WTC11 (cell line): ENCODE results near the gene FXYD6. TPM values are rescaled to one million over a fixed set of nuclear protein-coding genes. Genes with fewer than 3 reads are reported as not detected.

Experiments
- ATAC-seq: fragments of 200-7000 bp; cut with Tn5 transposase; 2 replicates; pipeline ENCODE4 v1.10.0; 2021; ENCODE audit warnings: mild to moderate bottlenecking, moderate library complexity
- CTCF ChIA-PET: fragments of 300-600 bp; sonication (Branson Sonifier 250); formaldehyde crosslinking; loops from one replicate; lab custom pipeline; 2021; ENCODE audit warnings: antibody characterized with exemption; lab: Charles Lee
- POLR2A ChIA-PET: fragments of 350-600 bp; sonication (Branson Sonifier 250); formaldehyde crosslinking; loops from one replicate; lab custom pipeline; 2021; ENCODE audit warnings: antibody characterized with exemption; lab: Charles Lee
- DNase-seq: peaks from one replicate; pipeline ENCODE4 v3.0.0; 2021; ENCODE audit warnings: low spot score
- H3K27ac Mint-ChIP-seq: 2 replicates; pipeline ENCODE4 v1.8.0; 2021; ENCODE audit warnings: mixed read lengths
- H3K27me3 Mint-ChIP-seq: 2 replicates; pipeline ENCODE4 v1.8.0; 2021; ENCODE audit warnings: low read depth, mild to moderate bottlenecking, moderate library complexity, mixed read lengths
- H3K36me3 Mint-ChIP-seq: 2 replicates; pipeline ENCODE4 v1.8.0; 2021; ENCODE audit warnings: mixed read lengths
- H3K4me1 Mint-ChIP-seq: 2 replicates; pipeline ENCODE4 v1.8.0; 2022; ENCODE audit warnings: mixed read lengths
- H3K4me3 Mint-ChIP-seq: 2 replicates; pipeline ENCODE4 v1.8.0; 2021; ENCODE audit warnings: mild to moderate bottlenecking, moderate library complexity, mixed read lengths
- H3K9me3 Mint-ChIP-seq: 2 replicates; pipeline ENCODE4 v1.8.0; 2021; ENCODE audit warnings: mixed read lengths
- ATF1 ChIP-seq: sonication (generic); formaldehyde crosslinking; IDR thresholded peaks from 2 replicates; pipeline ENCODE4 v1.8.1; 2023; ENCODE audit warnings: mild to moderate bottlenecking, moderate library complexity, missing genetic modification reagents
- CREB1 ChIP-seq: sonication (generic); formaldehyde crosslinking; IDR thresholded peaks from 2 replicates; pipeline ENCODE4 v1.8.0; 2023; ENCODE audit warnings: mild to moderate bottlenecking, missing genetic modification reagents
- CREM ChIP-seq: sonication (generic); formaldehyde crosslinking; IDR thresholded peaks from 2 replicates; pipeline ENCODE4 v1.8.1; 2022; ENCODE audit warnings: mild to moderate bottlenecking, missing genetic modification reagents, moderate library complexity
- E2F4 ChIP-seq: sonication (generic); formaldehyde crosslinking; IDR thresholded peaks from 2 replicates; pipeline ENCODE4 v1.8.1; 2022; ENCODE audit warnings: low read depth, mild to moderate bottlenecking, moderate library complexity, missing genetic modification reagents, borderline replicate concordance
- E2F5 ChIP-seq: sonication (generic); formaldehyde crosslinking; IDR thresholded peaks from 2 replicates; pipeline ENCODE4 v1.8.1; 2022; ENCODE audit warnings: mild to moderate bottlenecking, moderate library complexity, missing genetic modification reagents
- EMX1 ChIP-seq: fragments of 250-450 bp; sonication (Bioruptor Pico); IDR thresholded peaks from 2 replicates; pipeline ENCODE4 v1.8.0; 2021; ENCODE audit warnings: mild to moderate bottlenecking
- ESRRA ChIP-seq: sonication (generic); formaldehyde crosslinking; IDR thresholded peaks from 2 replicates; pipeline ENCODE4 v1.8.1; 2022; ENCODE audit warnings: mild to moderate bottlenecking, missing genetic modification reagents, borderline replicate concordance
- ETV6 ChIP-seq: sonication (generic); formaldehyde crosslinking; IDR thresholded peaks from 2 replicates; pipeline ENCODE4 v1.8.1; 2022; ENCODE audit warnings: mild to moderate bottlenecking, missing genetic modification reagents
- GABPB1 ChIP-seq: sonication (generic); formaldehyde crosslinking; IDR thresholded peaks from 2 replicates; pipeline ENCODE4 v1.8.1; 2023; ENCODE audit warnings: mild to moderate bottlenecking, missing genetic modification reagents
- HMGA2 ChIP-seq: fragments of 250-450 bp; sonication (Bioruptor Pico); IDR thresholded peaks from 2 replicates; pipeline ENCODE4 v1.4.0; 2021; ENCODE audit warnings: mild to moderate bottlenecking, moderate library complexity
- IRF1 ChIP-seq: sonication (generic); formaldehyde crosslinking; IDR thresholded peaks from 2 replicates; pipeline ENCODE4 v1.8.0; 2023; ENCODE audit warnings: missing genetic modification reagents
- JAZF1 ChIP-seq: fragments of 250-450 bp; sonication (Bioruptor Pico); IDR thresholded peaks from 2 replicates; pipeline ENCODE4 v1.9.0; 2021; ENCODE audit warnings: moderate library complexity, mild to moderate bottlenecking, inconsistent platforms
- JUN ChIP-seq: sonication (generic); formaldehyde crosslinking; IDR thresholded peaks from 2 replicates; pipeline ENCODE4 v1.8.0; 2023; ENCODE audit warnings: mild to moderate bottlenecking, missing genetic modification reagents
- MXD4 ChIP-seq: fragments of 250-450 bp; sonication (Bioruptor Pico); IDR thresholded peaks from 2 replicates; pipeline ENCODE4 v1.8.0; 2021; ENCODE audit warnings: mild to moderate bottlenecking, moderate library complexity, borderline replicate concordance
- MYBL2 ChIP-seq: sonication (generic); formaldehyde crosslinking; IDR thresholded peaks from 2 replicates; pipeline ENCODE4 v1.8.1; 2023; ENCODE audit warnings: mild to moderate bottlenecking, moderate library complexity, missing genetic modification reagents
- NFATC4 ChIP-seq: fragments of 250-450 bp; sonication (Bioruptor Pico); IDR thresholded peaks from 2 replicates; pipeline ENCODE4 v1.9.0; 2021; ENCODE audit warnings: mild to moderate bottlenecking
- NR2C2 ChIP-seq: sonication (generic); formaldehyde crosslinking; IDR thresholded peaks from 2 replicates; pipeline ENCODE4 v1.8.0; 2022; ENCODE audit warnings: mild to moderate bottlenecking, missing genetic modification reagents
- PRRX2 ChIP-seq: fragments of 250-450 bp; sonication (Bioruptor Pico); IDR thresholded peaks from 2 replicates; pipeline ENCODE4 v1.8.0; 2021; ENCODE audit warnings: mild to moderate bottlenecking
- RELA ChIP-seq: sonication (generic); formaldehyde crosslinking; IDR thresholded peaks from 2 replicates; pipeline ENCODE4 v1.8.1; 2022; ENCODE audit warnings: missing genetic modification reagents, mild to moderate bottlenecking, borderline replicate concordance
- SP1 ChIP-seq: sonication (generic); formaldehyde crosslinking; conservative IDR thresholded peaks from 2 replicates; pipeline ENCODE4 v1.8.1; 2022; ENCODE audit warnings: missing genetic modification reagents
- TEAD1 ChIP-seq: sonication (generic); formaldehyde crosslinking; IDR thresholded peaks from 2 replicates; pipeline ENCODE4 v1.8.0; 2022; ENCODE audit warnings: mild to moderate bottlenecking, missing genetic modification reagents
- TP53 ChIP-seq: sonication (generic); formaldehyde crosslinking; IDR thresholded peaks from 2 replicates; pipeline ENCODE4 v1.8.1; 2023; ENCODE audit warnings: mild to moderate bottlenecking, missing genetic modification reagents
- ZMAT4 ChIP-seq: fragments of 250-450 bp; sonication (Bioruptor Pico); IDR thresholded peaks from 2 replicates; pipeline ENCODE4 v1.9.0; 2021; ENCODE audit warnings: mild to moderate bottlenecking
- ZNF121 ChIP-seq: sonication (generic); formaldehyde crosslinking; IDR thresholded peaks from 2 replicates; pipeline ENCODE4 v1.8.0; 2023; ENCODE audit warnings: missing genetic modification reagents
- ZNF232 ChIP-seq: sonication (generic); formaldehyde crosslinking; IDR thresholded peaks from 2 replicates; pipeline ENCODE4 v1.8.0; 2022; ENCODE audit warnings: mild to moderate bottlenecking, missing genetic modification reagents
- ZNF263 ChIP-seq: sonication (generic); formaldehyde crosslinking; IDR thresholded peaks from 2 replicates; pipeline ENCODE4 v1.8.1; 2022; ENCODE audit warnings: low read depth, mild to moderate bottlenecking, moderate library complexity, missing genetic modification reagents
- ZNF396 ChIP-seq: fragments of 250-450 bp; sonication (Bioruptor Pico); IDR thresholded peaks from 2 replicates; pipeline ENCODE4 v1.8.0; 2021; ENCODE audit warnings: mild to moderate bottlenecking, moderate library complexity, borderline replicate concordance
- ZNF423 ChIP-seq: fragments of 250-450 bp; sonication (Bioruptor Pico); IDR thresholded peaks from 2 replicates; pipeline ENCODE4 v2.1.2; 2022; ENCODE audit warnings: mild to moderate bottlenecking, moderate library complexity
- total RNA-seq: library from RNA; stranded (reverse); gene quantifications from 3 replicates; pipeline ENCODE4 v1.2.3, GENCODE V29; 2021
- TF ChIP-seq, protein P1 (sequence below): fragments of 250-450 bp; sonication (Bioruptor Pico); IDR thresholded peaks from 2 replicates; pipeline ENCODE4 v1.9.0; 2021; ENCODE audit warnings: mild to moderate bottlenecking
- TF ChIP-seq, protein P2 (sequence below): sonication (generic); formaldehyde crosslinking; IDR thresholded peaks from 2 replicates; pipeline ENCODE4 v1.8.1; 2023; ENCODE audit warnings: mild to moderate bottlenecking, missing genetic modification reagents, borderline replicate concordance

FXYD6 gene
- total RNA-seq, 1 experiment from 2014 or later, result 26.2 TPM

DNA sequence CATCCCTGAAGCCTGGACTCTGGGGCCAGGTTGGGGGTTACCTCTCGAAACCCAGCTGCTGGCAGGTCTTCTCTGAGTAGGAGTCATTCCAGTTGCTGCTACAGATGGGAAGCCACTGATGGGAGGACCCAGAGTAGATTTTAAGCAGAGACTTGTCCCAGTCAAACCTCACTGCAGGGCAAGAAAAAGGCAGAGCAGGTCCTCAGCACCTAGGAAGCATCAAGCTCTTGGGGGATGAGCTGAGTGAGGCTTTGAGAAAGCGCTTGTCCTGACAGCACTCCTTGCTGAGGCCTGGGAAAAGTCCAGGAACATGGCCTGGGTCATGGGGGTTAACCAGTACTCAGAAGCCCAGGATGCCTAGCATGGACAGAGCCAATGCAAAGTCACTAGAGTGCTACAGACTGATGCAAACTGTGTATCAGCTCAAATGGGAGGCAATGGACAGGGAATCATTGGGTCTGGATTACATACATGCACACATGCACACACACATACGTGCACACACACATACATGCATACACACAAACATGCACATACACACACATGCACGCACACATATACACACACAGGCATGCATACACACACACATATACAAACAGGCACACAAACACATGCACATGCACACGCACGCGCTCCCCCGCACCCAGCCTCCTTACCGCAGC is 37.4 kb upstream of the FXYD6 start:
- Mint-ChIP-seq H3K9me3 (no peaks in the 10 kb centered on the region), H3K4me1 (peaks cover 6% of the 10 kb centered on the region), H3K27ac (no peak overlapping the region), H3K4me3 (no peak overlapping the region), H3K36me3 (no peaks in the 10 kb centered on the region), H3K27me3 (no peaks in the 10 kb centered on the region; the same call in 1 of the 2 replicates)
- no peak for ATAC-seq
- ChIA-PET CTCF (interaction anchor here (1.2 to 4.7 kb wide), 4 partner anchors 9 to 140 kb away, joined by 3 to 23 read pairs (median 6); no protein-coding TSS in a partner anchor), POLR2A (no interaction called here)
- TF ChIP-seq MYBL2 (CRISPR knock-in tag) (no peak), ZNF263 (CRISPR knock-in tag) (no peak), IRF1 (CRISPR knock-in tag) (no peak), EMX1 (CRISPR knock-in tag) (no peak), TEAD1 (no peak), TP53 (no peak), NR2C2 (CRISPR knock-in tag) (no peak), ZNF423 (CRISPR knock-in tag) (no peak), ESRRA (CRISPR knock-in tag) (no peak), MXD4 (CRISPR knock-in tag) (no peak), JUN (CRISPR knock-in tag) (no peak), JAZF1 (CRISPR knock-in tag) (no peak), GABPB1 (CRISPR knock-in tag) (no peak), RELA (no peak), ZNF121 (CRISPR knock-in tag) (no peak), SP1 (no peak), PRRX2 (CRISPR knock-in tag) (no peak), CREB1 (no peak)
- TF ChIP-seq, protein P1, sequence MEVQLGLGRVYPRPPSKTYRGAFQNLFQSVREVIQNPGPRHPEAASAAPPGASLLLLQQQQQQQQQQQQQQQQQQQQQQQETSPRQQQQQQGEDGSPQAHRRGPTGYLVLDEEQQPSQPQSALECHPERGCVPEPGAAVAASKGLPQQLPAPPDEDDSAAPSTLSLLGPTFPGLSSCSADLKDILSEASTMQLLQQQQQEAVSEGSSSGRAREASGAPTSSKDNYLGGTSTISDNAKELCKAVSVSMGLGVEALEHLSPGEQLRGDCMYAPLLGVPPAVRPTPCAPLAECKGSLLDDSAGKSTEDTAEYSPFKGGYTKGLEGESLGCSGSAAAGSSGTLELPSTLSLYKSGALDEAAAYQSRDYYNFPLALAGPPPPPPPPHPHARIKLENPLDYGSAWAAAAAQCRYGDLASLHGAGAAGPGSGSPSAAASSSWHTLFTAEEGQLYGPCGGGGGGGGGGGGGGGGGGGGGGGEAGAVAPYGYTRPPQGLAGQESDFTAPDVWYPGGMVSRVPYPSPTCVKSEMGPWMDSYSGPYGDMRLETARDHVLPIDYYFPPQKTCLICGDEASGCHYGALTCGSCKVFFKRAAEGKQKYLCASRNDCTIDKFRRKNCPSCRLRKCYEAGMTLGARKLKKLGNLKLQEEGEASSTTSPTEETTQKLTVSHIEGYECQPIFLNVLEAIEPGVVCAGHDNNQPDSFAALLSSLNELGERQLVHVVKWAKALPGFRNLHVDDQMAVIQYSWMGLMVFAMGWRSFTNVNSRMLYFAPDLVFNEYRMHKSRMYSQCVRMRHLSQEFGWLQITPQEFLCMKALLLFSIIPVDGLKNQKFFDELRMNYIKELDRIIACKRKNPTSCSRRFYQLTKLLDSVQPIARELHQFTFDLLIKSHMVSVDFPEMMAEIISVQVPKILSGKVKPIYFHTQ, result no peak
- TF ChIP-seq, protein P2, sequence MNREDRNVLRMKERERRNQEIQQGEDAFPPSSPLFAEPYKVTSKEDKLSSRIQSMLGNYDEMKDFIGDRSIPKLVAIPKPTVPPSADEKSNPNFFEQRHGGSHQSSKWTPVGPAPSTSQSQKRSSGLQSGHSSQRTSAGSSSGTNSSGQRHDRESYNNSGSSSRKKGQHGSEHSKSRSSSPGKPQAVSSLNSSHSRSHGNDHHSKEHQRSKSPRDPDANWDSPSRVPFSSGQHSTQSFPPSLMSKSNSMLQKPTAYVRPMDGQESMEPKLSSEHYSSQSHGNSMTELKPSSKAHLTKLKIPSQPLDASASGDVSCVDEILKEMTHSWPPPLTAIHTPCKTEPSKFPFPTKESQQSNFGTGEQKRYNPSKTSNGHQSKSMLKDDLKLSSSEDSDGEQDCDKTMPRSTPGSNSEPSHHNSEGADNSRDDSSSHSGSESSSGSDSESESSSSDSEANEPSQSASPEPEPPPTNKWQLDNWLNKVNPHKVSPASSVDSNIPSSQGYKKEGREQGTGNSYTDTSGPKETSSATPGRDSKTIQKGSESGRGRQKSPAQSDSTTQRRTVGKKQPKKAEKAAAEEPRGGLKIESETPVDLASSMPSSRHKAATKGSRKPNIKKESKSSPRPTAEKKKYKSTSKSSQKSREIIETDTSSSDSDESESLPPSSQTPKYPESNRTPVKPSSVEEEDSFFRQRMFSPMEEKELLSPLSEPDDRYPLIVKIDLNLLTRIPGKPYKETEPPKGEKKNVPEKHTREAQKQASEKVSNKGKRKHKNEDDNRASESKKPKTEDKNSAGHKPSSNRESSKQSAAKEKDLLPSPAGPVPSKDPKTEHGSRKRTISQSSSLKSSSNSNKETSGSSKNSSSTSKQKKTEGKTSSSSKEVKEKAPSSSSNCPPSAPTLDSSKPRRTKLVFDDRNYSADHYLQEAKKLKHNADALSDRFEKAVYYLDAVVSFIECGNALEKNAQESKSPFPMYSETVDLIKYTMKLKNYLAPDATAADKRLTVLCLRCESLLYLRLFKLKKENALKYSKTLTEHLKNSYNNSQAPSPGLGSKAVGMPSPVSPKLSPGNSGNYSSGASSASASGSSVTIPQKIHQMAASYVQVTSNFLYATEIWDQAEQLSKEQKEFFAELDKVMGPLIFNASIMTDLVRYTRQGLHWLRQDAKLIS (CRISPR knock-in tag), result no peak
- no peak for DNase-seq

- ChIA-PET CTCF (interaction anchor here (0.9 to 1.9 kb wide), 2 partner anchors 8 to 34 kb away, joined by 5 to 7 read pairs; no protein-coding TSS in a partner anchor), POLR2A (no interaction called here)
- H3K27ac Mint-ChIP-seq, result no peak overlapping the region
- TF ChIP-seq ATF1 (CRISPR knock-in tag) (no peak), ZNF396 (CRISPR knock-in tag) (no peak), ZNF423 (CRISPR knock-in tag) (no peak), CREM (CRISPR knock-in tag) (no peak), HMGA2 (CRISPR knock-in tag) (no peak), NFATC4 (no peak), ETV6 (no peak), ZNF232 (no peak), E2F5 (CRISPR knock-in tag) (no peak), E2F4 (no peak), ZMAT4 (CRISPR knock-in tag) (no peak)
Measured at GRCh38 chr11:117912497-117912896, 36.0 kb upstream of the FXYD6 start.

More at GRCh38 chr11:117912497-117912896, 36.0 kb upstream of the FXYD6 start:
- no peak for DNase-seq
- H3K4me1 Mint-ChIP-seq, result peaks cover 13% of the 10 kb centered on the region
- no peaks in the 10 kb centered on the region; the same call in 1 of the 2 replicates for H3K27me3 Mint-ChIP-seq
- H3K36me3 Mint-ChIP-seq, result no peaks in the 10 kb centered on the region
- no peaks in the 10 kb centered on the region for H3K9me3 Mint-ChIP-seq
- no peak overlapping the region for H3K4me3 Mint-ChIP-seq
- ATAC-seq, result no peak
